GM21717 (cell line): ENCODE measurements around the gene LILRB4.
"Not testable (repeated sequence)": the region's sequence is repeated elsewhere in the genome, so short reads cannot be mapped to it uniquely, and the experiment has no call there.

ENCODE experiments used
- ATAC-seq: cut with Tn5 transposase; IDR thresholded peaks from one replicate; pipeline ENCODE4 v1.9.1; 2021; ENCODE audit warnings: mild to moderate bottlenecking, moderate library complexity; ENCODE audit not compliant: unreplicated experiment

The LILRB4 gene

DNA sequence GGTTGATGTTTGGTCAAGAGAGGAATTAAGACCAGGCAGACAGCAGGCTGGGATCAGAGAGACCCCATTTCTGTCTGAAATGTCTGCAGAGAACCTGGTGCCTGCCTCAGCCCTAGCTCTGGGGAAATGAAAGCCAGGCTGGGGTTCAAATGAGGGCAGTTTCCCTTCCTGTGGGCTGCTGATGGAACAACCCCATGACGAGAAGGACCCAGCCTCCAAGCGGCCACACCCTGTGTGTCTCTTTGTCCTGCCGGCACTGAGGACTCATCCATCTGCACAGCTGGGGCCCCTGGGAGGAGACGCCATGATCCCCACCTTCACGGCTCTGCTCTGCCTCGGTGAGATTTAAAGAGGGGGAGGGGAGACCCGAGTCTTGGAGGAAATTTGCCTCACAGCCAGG lies at the start of gene LILRB4:
Gene LILRB4, plus strand, starts transcription at position 256 of the 400 bp plus-strand sequence. Its CDS starts 49 bp downstream, at position 305.
- no peak for ATAC-seq

- ATAC-seq, result no peak
Observed at GRCh38 chr19:54614726-54615125, 48.1 kb upstream of the LILRB4 start.

DNA sequence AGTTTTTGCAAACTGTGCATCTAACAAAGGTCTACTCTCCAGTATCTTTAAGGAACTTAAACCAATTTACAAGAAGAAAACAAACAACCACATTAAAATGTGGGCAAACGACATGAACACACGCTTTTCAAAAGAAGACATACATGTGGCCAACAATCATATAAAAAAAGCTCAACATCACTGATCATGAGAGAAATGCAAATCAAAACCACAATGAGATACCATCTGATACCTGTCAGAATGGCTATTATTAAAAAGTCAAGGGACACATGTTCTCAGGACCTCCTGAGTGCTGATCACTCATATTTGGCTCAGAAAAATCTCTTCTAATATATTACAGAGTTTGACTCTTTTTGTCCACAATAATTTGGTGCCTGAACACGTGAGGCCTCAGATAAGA lies 46.7 kb upstream of the LILRB4 start:
- ATAC-seq, result peak; percentile 4

- peak; percentile 77 for ATAC-seq
Observed at GRCh38 chr19:54616821-54617560, 45.8 kb upstream of the LILRB4 start.

DNA sequence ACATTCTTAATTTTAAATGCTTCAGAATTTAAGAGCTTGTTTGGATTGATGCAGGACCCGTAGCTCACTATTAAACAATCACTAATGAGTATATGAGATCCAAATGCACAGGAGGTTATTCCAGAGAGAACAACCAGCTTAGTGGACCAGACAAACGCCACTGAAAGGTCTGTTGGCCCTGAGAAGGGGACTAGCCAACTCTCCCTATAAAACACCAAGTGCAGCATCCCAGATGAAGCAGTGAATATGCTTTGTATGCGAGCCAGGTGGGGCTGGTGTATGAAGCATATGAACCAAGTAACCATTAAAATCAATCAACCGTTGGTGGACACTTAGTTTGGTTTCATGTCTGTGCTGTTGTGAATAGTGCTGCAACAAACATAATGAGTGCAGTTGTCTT lies 42.3 kb upstream of the LILRB4 start:
- ATAC-seq, result no peak

- no peak for ATAC-seq
Observed at GRCh38 chr19:54622431-54622830, 40.4 kb upstream of the LILRB4 start.

- ATAC-seq, result not testable (repeated sequence)
Observed at GRCh38 chr19:54624234-54624633, 38.6 kb upstream of the LILRB4 start.

DNA sequence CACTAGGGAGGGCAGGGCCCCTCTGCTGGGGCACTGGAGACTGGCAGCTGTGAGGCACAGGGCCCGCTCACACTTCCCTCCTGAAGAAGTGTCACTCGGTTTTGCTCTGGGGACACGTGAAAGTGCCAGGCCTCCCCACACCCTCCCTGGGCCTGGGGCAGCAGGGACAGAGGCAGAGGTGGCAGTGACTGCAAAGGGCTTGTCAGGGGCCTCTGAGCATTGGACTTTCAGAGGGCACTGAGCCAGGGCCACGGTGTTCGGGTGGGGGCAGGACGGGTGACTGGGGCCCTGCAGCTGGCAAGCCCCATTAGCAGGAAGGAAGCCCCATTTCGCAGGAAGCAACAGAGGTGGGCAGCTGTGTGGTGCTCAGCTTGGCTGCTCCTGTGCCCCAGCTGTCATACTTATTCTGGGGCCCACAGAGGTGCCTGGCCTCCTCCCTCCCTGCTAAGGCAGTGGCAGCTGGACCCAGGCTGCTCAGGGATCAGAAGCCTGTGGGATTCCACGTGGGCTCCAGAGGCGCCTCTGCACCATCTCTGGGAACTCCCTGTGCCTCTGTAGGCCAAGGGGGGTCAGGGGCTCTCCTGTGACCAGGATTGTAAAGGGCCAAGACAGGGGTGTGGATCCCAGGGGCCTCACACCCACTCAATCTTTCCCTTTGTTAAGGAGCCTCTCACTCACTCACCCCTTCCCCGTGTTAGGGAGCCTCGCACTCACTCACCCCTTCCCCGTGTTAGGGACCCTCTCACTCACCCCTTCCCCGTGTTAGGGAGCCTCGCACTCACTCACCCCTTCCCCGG lies 37.7 kb upstream of the LILRB4 start:
- not testable (repeated sequence) for ATAC-seq

DNA sequence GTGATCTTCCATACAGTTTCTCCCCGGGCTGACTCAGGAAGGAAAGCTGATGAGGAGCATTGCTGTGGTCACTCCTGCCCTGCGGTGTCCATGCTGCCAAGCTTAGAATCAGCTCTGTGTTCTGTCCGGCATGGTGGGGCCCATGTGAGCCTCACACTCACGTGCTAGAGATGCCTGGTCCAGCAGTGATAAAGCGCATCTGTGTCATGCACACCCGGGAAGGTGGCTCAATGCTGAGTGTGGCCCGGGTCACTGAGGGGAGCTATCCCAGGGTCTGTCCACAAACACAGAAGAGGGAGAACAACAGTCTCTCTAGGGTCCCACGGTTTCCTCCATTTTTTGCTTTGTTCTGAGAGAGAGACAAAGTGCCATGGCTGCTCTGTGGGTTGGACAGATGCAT lies 36.0 kb upstream of the LILRB4 start:
- no peak for ATAC-seq

DNA sequence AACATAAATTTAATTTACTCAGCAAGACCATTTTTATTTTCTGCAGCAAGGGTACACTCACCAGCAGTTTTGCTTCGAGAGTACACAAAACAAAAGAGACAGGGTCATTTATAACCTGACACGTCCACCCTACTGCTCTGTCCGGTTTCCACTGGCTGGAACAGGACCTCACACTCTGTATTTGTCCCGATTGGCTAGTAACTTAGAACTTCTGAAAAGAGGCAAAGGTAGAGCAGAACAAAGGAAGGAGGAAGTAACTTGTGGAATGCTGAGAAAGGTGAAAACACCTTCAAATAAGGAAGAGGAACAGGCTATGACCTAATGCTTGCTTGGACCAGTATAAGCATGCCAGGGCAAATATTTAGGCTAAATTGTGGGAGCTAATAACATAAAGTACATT lies 34.9 kb upstream of the LILRB4 start:
- not testable (repeated sequence) for ATAC-seq

DNA sequence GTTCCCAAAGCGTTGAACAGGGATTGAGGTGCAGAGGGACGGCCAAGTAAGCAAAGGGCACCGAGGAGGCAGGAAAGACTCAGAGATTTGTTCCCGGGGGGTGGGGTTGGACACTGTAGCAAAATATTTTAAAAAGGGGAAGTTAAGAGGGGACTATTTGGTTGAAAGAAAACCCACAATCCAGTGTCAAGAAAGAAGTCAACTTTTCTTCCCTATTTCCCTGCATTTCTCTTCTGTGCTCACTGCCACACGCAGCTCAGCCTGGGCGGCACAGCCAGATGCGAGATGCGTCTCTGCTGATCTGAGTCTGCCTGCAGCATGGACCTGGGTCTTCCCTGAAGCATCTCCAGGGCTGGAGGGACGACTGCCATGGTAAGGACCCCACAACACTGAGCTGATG lies 32.5 kb upstream of the LILRB4 start, which contains the start of gene LILRB1:
Gene LILRB1, plus strand, starts transcription at position 223 of the 400 bp plus-strand sequence. CDS start 590 bp downstream, outside the sequence.
- not testable (repeated sequence) for ATAC-seq

GRCh38 chr19:54630782-54631181 lies 32.0 kb upstream of the LILRB4 start:
- no peak for ATAC-seq

GRCh38 chr19:54631489-54632337 lies 31.1 kb upstream of the LILRB4 start:
- not testable (repeated sequence) for ATAC-seq

- ATAC-seq, result not testable (repeated sequence)
Observed at GRCh38 chr19:54632517-54632916, 30.3 kb upstream of the LILRB4 start.

- no peak for ATAC-seq
Observed at GRCh38 chr19:54633401-54633800, 29.4 kb upstream of the LILRB4 start.

DNA sequence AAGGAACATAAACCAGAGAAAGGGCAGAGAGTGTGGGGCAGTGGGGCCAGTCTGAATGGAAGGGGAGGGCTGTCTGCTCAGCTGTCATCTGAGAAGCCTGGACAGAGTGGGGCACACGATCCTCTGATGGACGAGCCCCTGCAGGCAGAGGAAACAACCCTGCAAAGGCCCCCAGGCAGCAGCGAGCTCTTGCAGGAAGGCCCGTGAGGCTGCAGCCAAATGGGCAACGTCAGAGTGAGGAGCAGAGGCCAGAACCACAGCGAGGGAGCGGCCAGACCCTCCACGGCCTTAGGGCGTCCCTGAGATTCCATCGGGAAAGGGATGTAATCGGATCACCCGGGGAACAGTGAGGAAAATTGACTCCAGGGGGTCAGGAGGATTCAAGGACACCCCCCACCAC lies 26.7 kb upstream of the LILRB4 start:
- not testable (repeated sequence) for ATAC-seq

GRCh38 chr19:54638683-54639082 lies 24.1 kb upstream of the LILRB4 start:
- no peak for ATAC-seq

DNA sequence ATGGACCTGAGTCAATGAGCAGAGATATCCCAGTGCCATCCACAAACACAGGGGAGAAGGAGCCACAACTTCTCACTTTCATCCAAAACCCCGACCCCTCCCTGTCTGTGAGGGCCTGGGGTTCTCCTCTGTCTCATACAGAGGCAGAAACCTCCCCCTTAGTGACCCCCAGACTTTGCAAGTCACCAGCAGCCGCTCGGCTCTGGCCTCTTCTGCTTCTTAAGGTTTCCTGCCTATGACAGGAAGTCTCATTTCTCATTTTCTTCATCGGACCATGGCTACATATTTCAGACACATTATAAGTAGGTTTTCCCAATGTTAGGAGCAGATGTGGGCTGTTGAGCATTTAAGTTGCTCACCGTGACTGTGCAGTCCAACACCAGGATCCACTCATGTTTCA lies 19.8 kb upstream of the LILRB4 start:
- ATAC-seq, result not testable (repeated sequence)

DNA sequence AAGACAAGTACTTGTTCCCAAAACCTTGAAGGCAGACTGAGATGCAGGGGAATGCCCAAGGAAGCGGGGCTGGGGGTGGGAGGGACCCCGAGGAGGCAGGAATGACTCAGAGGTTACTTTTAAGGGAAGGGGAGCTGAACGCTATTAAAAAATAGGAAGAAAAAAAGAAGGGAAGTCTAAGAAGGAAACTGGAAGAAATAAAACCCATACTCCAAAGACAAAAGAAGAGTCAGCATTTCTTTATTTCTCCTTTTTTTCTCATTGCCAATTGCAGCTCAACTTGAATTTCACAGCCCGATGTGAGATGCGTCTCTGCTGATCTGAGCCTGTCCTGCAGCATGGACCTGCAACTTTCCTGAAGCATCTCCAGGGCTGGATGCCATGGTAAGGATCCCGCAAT lies 19.2 kb upstream of the LILRB4 start:
- ATAC-seq, result not testable (repeated sequence)

DNA sequence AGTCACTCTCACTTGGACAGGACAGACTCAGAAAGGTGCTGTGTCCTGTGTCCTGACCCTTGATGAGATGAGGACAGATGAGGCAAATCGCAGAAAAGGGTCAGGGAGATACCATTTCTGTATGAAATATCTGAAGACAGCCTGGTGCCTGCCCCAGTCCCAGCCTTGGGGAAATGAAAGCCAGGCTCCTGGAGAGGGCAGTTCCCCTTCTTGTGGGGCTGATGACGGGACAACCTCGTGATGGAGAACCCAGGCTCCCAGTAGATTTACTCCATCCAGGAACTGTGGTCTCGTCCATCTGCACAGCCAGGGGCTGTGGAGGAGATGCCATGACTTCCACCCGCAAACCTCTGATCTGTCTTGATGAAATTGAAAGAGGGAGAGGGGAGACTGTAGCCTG lies 18.7 kb upstream of the LILRB4 start:
- ATAC-seq, result no peak

DNA sequence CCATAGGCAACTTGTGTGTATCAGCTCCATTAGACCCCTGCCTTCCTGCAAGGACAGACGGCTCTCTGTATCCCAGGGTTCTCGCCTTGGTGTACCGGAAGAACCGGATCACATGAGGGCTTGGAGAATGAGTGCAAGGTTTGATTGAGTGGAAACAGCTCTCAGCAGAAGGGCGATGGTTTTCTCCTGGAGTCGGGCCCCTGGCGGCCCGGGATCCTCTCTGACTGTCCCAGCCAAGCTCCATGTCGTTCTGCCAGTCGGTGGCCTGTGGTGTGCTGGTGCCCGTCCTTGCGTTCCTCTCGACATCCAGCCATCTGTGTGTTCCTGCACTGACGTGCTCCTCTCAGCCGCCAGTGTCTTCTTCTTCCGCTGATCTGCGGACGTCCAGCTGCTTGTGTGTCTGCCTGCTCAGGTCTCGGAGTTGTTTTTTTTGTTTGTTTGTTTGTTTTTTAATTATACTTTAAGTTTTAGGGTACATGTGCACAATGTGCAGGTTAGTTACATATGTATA lies 16.4 kb upstream of the LILRB4 start:
- no peak for ATAC-seq
